Stimulated activated CD4-positive, alpha-beta T cell treated with anti-CD3 and anti-CD28 coated beads, Interleukin-1b, Interleukin-23, amount 100 ng/mL, for 4 hours (primary cell): ENCODE data around the gene RAB28.
"Not testable (repeated sequence)": the region's sequence is repeated elsewhere in the genome, so short reads cannot be mapped to it uniquely, and the experiment has no call there.

ENCODE experiments used
- DNase-seq, 2 donors: peaks; one replicate each; pipeline ENCODE4 v3.0.0-alpha.2; 2020; ENCODE audit warnings: low read depth in 2 of 2

RAB28 gene

DNA sequence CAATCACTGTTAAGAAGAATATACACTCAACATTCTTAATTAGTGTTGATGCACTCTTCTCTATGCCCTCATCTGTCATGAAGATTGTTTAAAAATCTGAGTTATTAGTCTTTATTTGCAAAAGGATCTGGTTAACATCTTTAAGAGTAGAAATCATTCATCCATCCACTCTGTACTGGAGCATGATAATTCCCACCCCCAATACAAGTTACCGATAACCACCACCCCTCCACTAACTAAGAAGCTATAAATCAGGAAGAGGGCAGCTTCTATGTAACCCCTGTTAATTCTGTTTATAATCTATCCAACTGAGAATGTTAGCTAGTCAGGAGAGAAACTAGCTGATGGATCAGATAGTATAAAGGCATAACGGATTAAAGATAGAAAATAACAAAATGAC is 34.5 kb downstream of the RAB28 start:
- DNase-seq = no peak

DNA sequence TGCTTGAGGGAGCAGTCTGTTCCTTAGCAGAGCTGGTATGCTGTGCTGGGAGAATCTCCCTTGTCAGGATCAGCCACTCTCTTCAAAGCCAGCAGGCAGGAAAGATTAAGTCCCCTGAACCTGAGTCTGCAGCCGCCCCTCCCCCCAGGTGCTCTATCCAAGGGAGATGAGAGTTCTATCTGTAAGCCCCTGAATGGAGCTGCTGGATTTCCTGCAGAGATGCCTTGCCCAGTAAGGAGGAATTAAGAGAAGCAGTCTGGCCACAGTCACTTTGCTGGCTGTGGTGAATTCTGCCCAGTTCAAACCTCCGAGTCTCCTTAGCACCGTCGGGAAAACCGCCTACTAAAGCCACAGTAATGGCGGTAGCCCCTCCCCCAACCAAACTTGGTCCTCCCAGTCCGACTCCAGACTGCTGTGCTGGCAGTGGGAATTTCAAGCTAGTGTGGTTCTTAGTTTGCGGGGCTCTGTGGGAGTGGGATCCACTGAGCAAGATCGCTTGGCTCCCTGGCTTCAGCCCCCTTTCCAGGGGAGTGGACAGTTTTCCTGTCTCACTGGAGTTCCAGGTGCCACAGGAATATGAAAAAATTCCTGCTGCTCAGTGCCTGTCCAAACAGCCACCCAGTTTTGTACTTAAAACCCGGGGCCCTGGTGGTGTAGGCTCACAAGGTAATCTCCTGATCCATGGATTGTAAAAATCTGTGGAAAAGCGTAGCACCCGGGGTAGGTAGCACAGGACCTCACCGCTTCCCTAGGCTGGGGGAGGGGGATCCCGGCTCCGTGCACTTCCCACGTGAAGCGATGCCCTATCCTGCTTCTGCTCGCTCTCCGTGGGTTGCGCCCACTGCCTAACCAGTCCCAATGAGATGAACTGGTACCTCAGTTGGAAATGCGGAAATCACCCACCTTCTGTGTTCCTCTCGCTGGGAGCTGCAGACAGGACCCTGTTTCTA is 38.0 kb downstream of the RAB28 start:
- no peak for DNase-seq

DNA sequence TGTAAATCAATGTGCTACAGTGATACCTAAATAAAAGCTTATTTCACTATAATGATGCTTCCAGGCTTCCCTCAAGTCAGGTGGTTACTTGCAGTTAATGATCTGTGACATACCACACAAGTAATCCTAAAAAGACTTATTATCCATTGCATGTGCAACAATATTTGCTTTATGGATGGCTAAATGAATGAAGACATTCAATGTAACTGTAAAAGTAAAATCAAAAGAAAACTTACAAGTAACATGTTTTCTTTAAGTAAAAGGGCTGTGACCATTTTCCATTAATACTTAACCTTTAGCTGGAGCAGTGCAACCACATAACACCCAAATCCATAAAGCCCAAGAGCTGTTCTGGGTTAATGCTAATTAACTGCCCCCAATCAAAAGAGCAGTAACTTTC is 42.6 kb downstream of the RAB28 start:
- DNase-seq = no peak

DNA sequence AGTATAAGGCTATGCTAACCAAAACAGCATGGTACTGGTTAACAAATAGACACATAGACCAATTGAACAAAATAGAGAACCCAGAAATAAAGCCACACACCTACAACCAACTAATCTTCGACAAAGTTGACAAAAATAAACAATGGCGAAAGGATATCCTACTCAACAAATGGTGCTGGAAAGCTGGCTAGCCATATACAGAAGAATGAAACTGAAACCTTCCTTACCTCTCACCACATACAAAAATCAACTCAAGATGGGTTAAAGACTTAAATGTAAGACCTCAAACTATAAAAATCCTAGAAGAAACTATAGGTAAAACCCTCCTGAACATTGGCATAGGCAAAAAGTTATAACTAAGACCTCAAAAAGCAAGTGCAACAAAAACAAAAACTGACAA is 47.2 kb downstream of the RAB28 start:
- DNase-seq = no peak

DNA sequence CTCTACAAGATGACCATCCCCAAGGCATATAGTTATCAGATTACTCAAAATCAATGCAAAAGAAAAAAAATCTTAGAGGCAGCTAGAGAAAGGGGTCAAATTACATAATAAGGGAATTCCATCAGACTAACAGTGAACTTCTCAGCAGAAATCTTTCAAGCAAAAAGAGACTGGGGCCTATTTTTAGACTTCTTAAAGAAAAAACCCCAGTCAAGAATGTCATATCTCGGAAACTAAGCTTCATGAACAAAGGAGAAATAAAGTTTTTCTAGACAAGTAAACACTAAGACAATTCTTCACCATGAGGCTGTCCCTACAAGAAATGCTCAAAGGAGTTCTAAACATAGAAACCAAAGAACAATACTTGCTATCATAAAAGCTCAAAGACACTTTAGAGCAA is 51.7 kb downstream of the RAB28 start:
- no peak for DNase-seq

DNA sequence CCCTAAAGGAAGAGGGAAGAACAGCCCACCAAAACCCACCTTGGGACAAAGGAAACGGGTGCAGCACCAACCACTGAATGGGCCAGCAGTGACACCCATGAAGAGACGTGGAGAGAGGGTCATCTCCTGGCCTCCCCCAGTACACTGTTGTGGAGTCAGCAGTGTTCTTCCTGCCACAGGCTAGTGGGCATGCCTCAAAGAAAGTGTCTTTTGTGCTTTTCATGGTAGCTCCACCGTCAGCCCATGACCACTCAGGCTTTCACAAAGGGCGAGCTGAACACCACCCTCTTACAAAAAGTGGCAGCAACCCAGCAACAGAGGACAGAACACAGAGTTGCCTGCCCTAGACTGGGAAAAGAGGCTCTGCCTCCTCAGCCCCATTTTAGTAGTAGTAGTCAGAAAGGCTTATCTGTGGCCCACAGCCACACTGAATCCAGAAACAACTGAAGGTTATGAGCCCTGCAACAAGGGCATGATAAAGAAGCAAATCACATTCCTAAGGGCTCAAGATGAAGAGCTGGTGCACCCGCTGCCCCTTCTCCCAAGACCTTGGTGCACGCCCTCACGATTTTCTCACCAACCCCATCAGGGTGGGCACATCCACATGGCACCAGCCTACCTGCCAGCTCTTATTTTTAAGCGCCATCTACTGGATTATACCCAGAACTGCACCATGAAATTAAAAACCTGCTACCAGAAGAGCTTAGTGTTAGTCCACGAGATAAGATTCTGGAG is 53.1 kb downstream of the RAB28 start:
- no peak for DNase-seq

DNA sequence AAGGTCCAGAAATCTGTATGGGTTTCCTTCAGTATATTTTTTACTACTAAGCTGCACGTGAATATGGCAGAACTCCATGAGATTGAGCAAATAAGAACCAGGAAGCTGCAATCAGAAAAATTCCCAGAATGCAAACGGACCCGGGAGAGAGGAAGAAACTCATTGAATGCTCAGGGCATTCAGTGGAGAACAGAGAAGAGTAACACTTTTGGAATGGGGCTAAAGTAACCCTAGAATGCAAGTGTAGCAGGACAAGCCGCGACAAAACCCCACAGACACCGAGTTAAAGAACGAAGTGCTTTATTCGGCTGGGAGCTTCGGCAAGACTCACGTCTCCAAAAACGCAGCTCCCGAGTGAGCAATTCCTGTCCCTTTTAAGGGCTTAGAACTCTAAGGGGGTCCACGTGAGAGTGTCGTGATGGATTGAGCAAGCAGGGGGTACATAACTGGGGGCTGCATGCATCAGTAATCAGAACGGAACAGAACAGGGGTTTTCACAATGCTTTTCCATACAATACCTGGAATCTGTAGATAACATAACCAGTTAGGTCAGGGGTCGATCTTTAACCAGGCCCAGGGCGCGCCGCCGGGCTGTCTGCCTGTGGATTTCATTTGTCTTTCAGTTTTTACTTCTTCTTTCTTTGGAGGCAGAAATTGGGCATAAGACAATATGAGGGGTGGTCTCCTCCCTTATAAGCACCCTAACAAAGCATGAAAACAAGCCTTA is 56.4 kb downstream of the RAB28 start:
- no peak for DNase-seq

DNA sequence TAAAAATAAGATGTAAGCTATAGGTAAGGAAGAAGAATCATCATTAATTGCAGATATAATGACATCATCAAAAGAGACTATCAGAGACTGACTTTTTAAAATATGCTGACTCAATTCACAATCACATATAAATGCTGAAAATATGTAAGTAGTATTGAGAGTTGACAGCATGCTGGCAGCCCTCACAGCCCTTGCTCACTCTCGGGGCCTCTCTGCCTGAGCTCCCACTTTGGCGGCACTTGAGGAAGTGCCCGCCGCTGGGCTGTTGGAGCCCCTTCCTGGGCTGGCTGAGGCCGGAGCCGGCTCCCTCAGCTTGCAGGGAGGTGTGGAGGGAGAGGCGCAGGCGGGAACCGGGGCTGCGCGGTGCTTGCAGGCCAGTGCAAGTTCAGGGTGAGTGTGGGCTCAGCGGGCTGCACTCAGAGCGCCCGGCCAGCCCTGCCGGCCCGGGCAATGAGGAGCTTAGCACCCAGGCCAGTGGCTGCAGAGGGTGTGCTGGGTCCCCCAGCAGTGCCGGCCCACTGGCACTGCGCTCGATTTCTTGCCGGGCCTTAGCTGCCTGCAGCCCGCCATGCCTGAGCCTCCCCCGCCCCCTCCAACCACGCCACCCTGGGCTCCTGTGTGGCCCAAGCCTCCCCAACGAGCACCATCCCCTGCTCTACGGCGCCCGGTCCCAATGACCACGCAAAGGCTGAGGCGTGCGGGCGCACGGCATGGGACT is 68.9 kb downstream of the RAB28 start:
- DNase-seq = no peak

DNA sequence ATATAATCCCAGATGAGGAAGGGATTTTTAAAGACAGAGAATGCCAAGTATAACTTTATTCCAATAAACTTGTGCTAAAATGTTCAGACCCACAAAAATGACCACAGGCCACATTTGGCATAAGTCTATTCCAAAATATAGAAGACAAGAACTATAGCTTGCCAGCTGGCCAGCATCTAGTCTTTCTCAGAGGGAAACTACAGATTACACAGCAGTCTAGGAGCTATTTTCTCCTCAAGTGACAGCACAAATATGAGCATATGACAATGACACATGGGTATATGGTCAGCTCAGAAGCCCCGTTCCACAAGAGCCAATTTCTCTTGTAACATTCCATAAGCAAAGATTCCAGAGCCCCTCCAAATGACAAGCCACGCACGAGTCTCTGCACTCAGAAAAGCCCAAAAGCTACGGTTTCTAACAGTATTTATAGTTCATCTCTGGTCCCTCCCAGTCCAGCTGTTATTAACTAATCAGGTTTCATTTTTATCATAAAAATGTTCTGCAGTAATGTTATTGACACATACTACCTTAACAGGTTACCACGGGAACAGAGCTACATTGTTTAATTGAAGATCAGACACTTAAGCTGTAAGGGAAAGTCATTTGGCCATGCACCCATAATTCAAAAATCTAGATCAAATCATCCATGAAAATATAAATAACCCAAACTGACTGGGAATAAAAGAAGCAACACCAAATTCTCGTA is 70.3 kb downstream of the RAB28 start:
- no peak for DNase-seq

DNA sequence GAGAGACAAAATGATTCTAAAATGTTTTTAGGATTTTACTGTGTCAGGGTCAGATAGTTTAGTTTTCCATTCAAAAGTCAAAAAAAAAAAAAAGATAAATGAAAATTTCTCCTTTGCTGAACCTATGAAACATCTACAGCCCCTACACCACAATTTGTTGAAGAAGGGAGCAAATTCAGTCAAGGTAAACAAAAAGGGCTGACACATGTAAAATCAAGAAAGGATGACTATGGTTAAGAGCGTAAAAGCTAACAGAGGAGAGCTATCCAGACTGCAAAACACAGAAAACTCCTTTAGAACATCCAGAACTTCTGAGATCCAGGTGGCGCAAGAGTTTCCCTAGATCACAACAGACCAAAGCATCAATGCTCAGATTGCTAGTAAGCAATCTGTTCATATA is 72.2 kb downstream of the RAB28 start:
- no peak for DNase-seq

DNA sequence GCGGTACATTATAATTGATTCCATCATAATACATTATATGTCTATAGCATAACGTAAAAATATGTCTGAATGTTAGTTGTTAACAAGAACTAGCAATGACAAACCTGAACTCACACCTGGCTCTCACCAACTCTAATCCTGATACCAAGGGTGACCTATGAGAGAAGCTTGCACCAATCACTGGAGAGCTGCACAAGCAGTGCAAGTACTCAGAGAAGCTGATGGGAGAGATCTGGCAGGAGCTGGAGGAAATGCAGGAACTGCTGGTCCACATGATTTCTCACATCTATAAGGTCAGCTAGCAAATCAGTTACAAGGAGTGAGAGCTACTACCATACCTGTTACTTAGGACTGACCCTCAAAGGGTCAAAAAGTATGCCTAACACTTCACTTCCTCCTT is 74.8 kb downstream of the RAB28 start:
- no peak for DNase-seq

DNA sequence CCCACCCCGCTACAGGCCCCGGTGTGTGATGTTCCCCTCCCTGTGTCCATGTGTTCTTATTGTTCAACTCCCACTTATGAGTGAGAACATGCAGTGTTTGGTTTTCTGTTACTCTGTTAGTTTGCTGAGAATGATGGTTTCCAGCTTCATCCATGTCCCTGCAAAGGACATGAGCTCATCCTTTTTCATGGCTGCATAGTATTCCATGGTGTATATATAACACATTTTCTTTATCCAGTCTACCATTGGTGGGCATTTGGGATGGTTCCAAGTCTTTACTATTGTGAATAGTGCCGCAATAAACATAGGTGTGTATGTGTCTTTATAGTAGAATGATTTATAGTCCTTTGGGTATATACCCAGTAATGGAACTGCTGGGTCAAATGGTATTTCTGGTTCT is 78.0 kb downstream of the RAB28 start:
- DNase-seq = not testable (repeated sequence)

DNA sequence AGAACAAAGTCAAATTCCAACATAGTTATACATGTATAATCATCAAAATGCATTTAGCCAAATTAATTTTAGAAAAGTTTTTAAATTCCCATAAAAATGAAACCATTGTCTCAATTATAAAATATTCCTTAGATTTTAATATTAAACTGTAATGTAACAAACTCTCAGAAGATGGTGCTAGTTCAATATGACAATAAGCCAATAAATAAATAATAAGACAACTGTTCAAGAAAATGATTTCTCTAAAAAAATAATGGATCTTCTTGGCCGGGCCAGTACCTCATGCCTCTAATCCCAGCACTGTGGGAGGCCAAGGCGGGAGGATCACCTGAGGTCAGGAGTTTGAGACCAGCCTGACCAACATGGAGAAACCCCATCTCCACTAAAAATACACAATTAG is 80.3 kb downstream of the RAB28 start:
- no peak for DNase-seq

DNA sequence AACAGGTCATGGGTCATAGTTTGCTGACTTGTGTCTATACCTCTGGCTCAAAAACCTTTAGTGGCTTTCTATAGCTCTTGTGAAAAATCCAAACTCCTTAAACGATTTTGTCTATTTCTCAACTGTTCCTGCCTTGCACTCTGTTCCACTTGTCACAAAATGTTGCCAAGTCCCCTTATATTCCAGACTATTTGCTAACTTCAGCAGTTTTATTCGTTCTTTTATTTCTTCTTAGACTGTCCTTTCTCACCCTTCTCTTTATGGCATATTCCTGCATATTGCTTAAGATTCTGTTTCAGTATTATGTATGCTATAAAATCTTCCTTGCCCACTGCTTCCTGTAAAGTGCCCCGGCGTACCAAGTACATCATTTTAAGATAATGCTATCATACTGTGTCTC is 80.8 kb downstream of the RAB28 start:
- DNase-seq = no peak

DNA sequence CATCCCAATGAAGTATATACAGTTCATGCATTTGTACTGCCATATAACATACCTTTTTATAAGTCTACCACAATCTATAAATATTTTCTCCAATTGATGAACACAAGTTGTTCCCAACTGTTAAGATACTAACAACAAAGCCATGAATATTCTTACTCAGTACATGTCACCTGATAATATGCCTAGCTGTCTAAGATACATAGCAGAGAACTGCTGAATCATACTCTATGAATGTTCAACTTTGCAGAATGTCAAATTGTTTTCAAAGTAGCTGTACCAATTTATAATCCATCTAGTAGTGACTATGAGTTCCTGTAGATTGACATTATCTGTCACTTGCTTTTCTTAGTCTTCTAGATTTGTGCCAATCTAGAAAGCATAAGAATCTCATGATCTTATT is 84.9 kb downstream of the RAB28 start:
- DNase-seq = no peak

DNA sequence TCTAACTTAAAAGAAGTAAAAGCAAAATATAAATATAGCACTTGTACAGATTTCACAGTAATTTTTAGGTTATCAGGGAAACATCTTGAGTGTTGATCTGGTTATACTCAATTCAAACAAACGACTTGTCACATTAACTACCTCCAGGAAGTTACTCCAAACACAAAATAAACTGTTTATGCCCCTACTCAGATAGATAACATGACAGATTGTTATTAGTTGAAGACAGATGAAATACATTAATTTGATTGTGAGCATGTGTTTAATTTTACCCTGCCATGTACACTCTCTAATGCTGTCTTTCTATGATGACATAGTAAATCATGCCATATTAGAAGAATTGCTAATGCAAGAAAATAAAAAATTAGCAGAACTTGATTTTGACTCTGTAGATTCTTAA is 88.0 kb downstream of the RAB28 start:
- no peak for DNase-seq

DNA sequence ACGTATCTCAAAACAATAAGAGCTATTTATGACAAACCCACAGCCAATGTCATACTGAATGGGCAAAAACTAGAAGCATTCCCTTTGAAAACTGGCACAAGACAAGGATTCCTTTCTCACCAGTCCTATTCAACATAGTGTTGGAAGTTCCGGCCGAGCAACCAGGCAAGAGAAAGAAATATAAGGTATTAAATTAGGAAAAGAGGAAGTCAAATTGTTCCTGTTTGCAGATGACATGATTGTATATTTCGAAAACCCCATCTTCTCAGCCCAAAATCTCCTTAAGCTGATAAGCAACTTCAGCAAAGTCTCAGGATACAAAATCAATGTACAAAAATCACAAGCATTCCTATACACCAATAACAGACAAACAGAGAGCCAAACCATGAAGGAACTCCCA is 94.2 kb downstream of the RAB28 start:
- DNase-seq = not testable (repeated sequence)

DNA sequence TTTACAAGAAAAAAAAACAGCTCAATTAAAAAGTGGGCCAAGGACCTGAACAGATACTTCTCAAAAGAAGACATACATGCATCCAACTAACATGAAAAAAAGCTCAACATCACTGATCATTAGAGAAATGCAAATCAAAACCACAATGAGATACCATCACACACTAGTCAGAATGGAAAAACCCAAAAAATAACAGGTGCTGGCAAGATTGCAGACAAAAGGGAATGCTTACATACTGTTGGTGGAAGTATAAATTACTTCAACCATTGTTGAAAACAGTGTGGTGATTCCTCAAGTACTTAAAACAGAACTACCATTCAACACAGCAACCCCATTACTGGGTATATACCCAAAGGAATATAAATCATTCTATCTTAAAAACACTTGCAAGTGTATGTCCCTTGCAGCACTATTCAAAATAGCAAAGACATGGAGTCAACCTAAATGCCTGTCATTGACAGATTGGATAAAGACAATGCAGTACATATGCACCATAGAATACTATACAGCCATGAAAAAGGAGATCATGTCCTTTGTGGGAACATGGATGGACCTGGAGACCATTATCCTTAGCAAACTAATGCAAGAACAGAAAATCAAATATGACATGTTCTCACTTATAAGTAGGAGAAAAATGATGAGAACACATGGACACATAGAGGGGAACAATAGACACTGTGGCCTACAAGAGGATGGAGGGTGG is 97.6 kb downstream of the RAB28 start:
- no peak for DNase-seq

DNA sequence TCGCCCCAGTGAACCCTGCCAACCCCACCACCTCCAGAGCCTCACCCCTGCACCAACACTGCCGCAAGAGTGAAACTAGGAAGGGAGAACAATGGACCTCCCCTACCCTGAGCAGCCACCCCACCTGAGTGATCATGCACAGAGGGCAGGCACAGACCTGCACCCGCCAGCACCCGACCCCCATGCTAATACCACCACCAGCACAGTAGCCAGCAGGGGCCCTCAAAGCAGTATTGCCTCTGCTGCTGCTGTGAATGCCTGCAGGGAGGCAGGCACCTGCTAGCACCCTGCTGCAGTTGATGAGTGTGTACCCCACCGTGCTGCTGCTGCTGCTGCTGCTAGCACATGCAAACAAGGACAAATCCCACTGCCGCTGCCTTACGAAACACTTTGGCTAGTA is 100.1 kb downstream of the RAB28 start:
- no peak for DNase-seq

DNA sequence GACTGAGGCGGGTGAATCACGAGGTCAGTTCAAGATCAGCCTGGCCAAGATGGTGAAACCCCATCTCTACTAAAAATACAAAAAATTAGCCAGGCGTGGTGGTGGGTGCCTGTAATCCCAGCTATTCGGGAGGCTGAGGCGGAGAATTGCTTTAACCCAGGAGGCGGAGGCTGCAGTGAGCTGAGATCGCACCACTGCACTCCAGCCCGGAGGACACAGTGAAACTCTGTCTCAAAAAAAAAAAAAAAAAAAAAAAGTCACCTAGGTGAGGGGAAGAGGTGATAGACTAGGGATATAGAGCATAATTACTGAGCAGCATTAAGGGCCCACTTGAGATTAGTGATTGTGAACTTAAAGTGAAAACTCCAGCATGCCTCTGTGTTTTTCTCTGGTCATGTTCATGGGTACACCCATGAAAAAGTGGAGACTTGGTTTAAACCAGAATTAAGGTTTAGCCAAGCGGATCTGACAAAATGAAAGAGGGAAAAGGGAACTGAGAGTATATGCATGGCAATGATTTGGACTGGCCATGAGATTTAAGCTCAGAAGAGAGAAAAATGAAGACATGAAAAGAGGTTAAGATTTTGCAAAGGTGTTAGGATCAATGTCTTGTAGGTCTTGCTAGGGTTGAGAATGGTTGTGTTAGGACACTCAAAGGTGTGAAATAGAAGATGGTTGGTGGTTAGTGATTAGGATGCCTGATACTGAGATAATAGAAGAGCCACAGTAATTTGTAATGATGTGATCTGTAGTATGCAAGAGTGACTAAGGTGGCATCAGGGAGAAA is 105.0 kb downstream of the RAB28 start:
- DNase-seq = no peak
